Endothelial cell of umbilical vein (primary cell): ENCODE results near the gene SMAD9. TPM values are rescaled to one million over a fixed set of nuclear protein-coding genes. Genes with fewer than 3 reads are reported as not detected.

Experiments
- BruUV-seq: library from RNA; stranded (reverse); fragments of 400-500 nt; replicated peaks from 2 replicates; lab custom pipeline; 2021; lab: Mats Ljungman, UMichigan
- CTCF ChIA-PET: fragments of 300-600, 350-600 bp; sonication (Branson Sonifier 250); formaldehyde crosslinking; loops from one replicate; lab custom pipeline; 2021; ENCODE audit warnings: antibody characterized with exemption, inconsistent platforms; lab: Charles Lee
- POLR2A ChIA-PET: fragments of 300-600, 350-600 bp; sonication (Branson Sonifier 250); formaldehyde crosslinking; loops from one replicate; lab custom pipeline; 2021; ENCODE audit warnings: antibody characterized with exemption, inconsistent platforms; lab: Charles Lee
- DNase-seq: peaks from one replicate; pipeline ENCODE4 v3.0.0-alpha.2; 2011; ENCODE audit warnings: low read depth, low spot score
- FAIRE-seq: peaks from 2 replicates; lab custom pipeline; 2011; peaks lifted over from hg19 to GRCh38; lab: Jason Lieb, UNC
- H2AFZ ChIP-seq: 2 replicates; pipeline ENCODE4 v1.6.0; 2012; ENCODE audit warnings: low read depth, low read length, control low read depth, inconsistent platforms
- H3K27ac ChIP-seq: 2 replicates; pipeline ENCODE4 v1.5.1; 2011; ENCODE audit warnings: low read depth, mild to moderate bottlenecking, control low read depth, low read length, moderate library complexity; ENCODE audit not compliant: insufficient read depth
- H3K27me3 ChIP-seq, 2 experiments: 2 replicates each; pipeline versions ENCODE4 v1.6.0 to v1.6.1; 2011; ENCODE audit warnings: low read length in 2 of 2, mixed read lengths in 1 of 2; ENCODE audit not compliant: control insufficient read depth in 2 of 2, insufficient read depth in 2 of 2
- H3K36me3 ChIP-seq, 2 experiments: 2 replicates in 1 of 2; 3 replicates in 1 of 2; pipeline ENCODE4 v1.5.1; 2011; ENCODE audit warnings: low read length in 2 of 2, mild to moderate bottlenecking in 1 of 2, moderate library complexity in 1 of 2; ENCODE audit not compliant: control insufficient read depth in 2 of 2, insufficient read depth in 2 of 2; ENCODE audit errors: extremely low read depth in 1 of 2
- H3K4me1 ChIP-seq: 3 replicates; pipeline ENCODE4 v1.5.1; 2011; ENCODE audit warnings: mild to moderate bottlenecking, low read length; ENCODE audit not compliant: control insufficient read depth, insufficient read depth; ENCODE audit errors: extremely low read depth
- H3K4me2 ChIP-seq: 2 replicates; pipeline ENCODE4 v1.6.1; 2011; ENCODE audit warnings: low read length, control low read depth, mixed read lengths; ENCODE audit not compliant: insufficient read depth
- H3K4me3 ChIP-seq, 3 experiments: fragments of 200-600 bp in 1 of 3; sonication (generic), shearing (Covaris generic) in 1 of 3; replicated peaks in 1 of 3; 2 replicates each; pipeline ENCODE4 v1.5.1; 2011 to 2016; ENCODE audit warnings: control low read depth in 3 of 3, low read length in 3 of 3, mild to moderate bottlenecking in 2 of 3, inconsistent platforms in 1 of 3, low read depth in 1 of 3, moderate library complexity in 1 of 3; ENCODE audit not compliant: insufficient read depth in 1 of 3
- H3K79me2 ChIP-seq: 2 replicates; pipeline ENCODE4 v1.6.0; 2012; ENCODE audit warnings: low read length, inconsistent platforms; ENCODE audit not compliant: control insufficient read depth, insufficient read depth
- H3K9ac ChIP-seq: replicated peaks from 2 replicates; pipeline ENCODE3; 2011; ENCODE audit warnings: low read length, control low read depth; ENCODE audit not compliant: insufficient read depth; ENCODE audit errors: extremely low read depth
- H3K9me1 ChIP-seq: replicated peaks from 3 replicates; pipeline ENCODE4 v1.6.0; 2011; ENCODE audit warnings: mild to moderate bottlenecking, low read length; ENCODE audit not compliant: control insufficient read depth, insufficient read depth; ENCODE audit errors: extremely low read depth
- H3K9me3 ChIP-seq: replicated peaks from 2 replicates; pipeline ENCODE4 v1.5.1; 2012; ENCODE audit warnings: low read length, inconsistent platforms; ENCODE audit not compliant: control insufficient read depth, insufficient read depth
- H4K20me1 ChIP-seq: replicated peaks from 2 replicates; pipeline ENCODE3; 2011; ENCODE audit warnings: mild to moderate bottlenecking, low read length; ENCODE audit not compliant: control insufficient read depth, insufficient read depth; ENCODE audit errors: extremely low read depth
- EZH2 ChIP-seq: IDR thresholded peaks from 2 replicates; pipeline ENCODE4 v1.6.1; 2012; ENCODE audit warnings: borderline replicate concordance, low read depth, mild to moderate bottlenecking, moderate library complexity, low read length, inconsistent platforms; ENCODE audit not compliant: severe bottlenecking
- FOS ChIP-seq: IDR thresholded peaks from 2 replicates; pipeline ENCODE4 v1.6.1; 2011; ENCODE audit warnings: mild to moderate bottlenecking, low read length, moderate library complexity, borderline replicate concordance; ENCODE audit not compliant: insufficient read depth
- GATA2 ChIP-seq: IDR thresholded peaks from 2 replicates; pipeline ENCODE4 v1.7.0; 2011; ENCODE audit warnings: low read depth, mild to moderate bottlenecking, moderate library complexity, mixed read lengths, low read length; ENCODE audit not compliant: insufficient read length, insufficient read depth
- JUN ChIP-seq: IDR thresholded peaks from 2 replicates; pipeline ENCODE4 v1.6.1; 2011; ENCODE audit warnings: borderline replicate concordance, low read depth; ENCODE audit not compliant: insufficient read length, insufficient read depth
- MYC ChIP-seq: IDR thresholded peaks from one replicate; pipeline ENCODE4 v1.6.1; 2011; ENCODE audit warnings: mild to moderate bottlenecking, low read depth, low read length
- POLR2A ChIP-seq: IDR thresholded peaks from 2 replicates; pipeline ENCODE4 v1.6.1; 2012; ENCODE audit warnings: low read depth, mild to moderate bottlenecking, control low read depth, low read length
- POLR2AphosphoS5 ChIP-seq: IDR thresholded peaks from 2 replicates; pipeline ENCODE4 v1.6.1; 2012; ENCODE audit warnings: low read depth, mild to moderate bottlenecking, control low read depth, low read length, moderate library complexity; ENCODE audit not compliant: insufficient read depth
- dilution Hi-C: fragments of 300-500 bp; cut with MboI; formaldehyde crosslinking; loops from one replicate; pipeline ENCODE4 v1.15.0; 2019; ENCODE audit warnings: low sequenced_read_pairs; ENCODE audit not compliant: extremely low pct_ligation_motif_present
- intact Hi-C: fragments of 100-400 bp; cut with micrococcal nuclease; formaldehyde crosslinking; loops from one replicate; pipeline ENCODE4 v1.10.0; 2022
- polyA plus RNA-seq, 4 experiments: library from polyadenylated mRNA; depleted of rRNA in 3 of 4; stranded (reverse) in 3 of 4; unstranded in 1 of 4; fragments of >200 nt; gene quantifications; 2 replicates each; pipeline versions ENCODE4 v1.2.1 to v1.2.3, GENCODE V29; 2011 to 2012; ENCODE audit warnings: missing spikeins in 1 of 4
- total RNA-seq: library from RNA; stranded (reverse); gene quantifications from 2 replicates; pipeline ENCODE4 v1.2.3, GENCODE V29; 2021
- TF ChIP-seq, protein P1 (sequence below): IDR thresholded peaks from 2 replicates; pipeline ENCODE4 v1.6.1; 2011; ENCODE audit not compliant: insufficient read depth, insufficient read length
- TF ChIP-seq, protein P2 (sequence below), 2 donors: IDR thresholded peaks; 1 replicate in 1 of 2; 2 replicates in 1 of 2; pipeline ENCODE4 v1.5.1; 2011; ENCODE audit warnings: low read length in 2 of 2, mild to moderate bottlenecking in 2 of 2, moderate library complexity in 2 of 2, control low read depth in 1 of 2, inconsistent platforms in 1 of 2, low read depth in 1 of 2; ENCODE audit not compliant: insufficient read depth in 1 of 2; ENCODE audit errors: extremely low read depth in 1 of 2

SMAD9 gene
- total and polyA plus RNA-seq, 2 donors (not counting 3 experiments of a cell fraction or from before 2014, with no cell fraction given): 2.2 to 4.2 TPM

- FAIRE-seq: no peak
- Histone ChIP-seq H3K4me2 (no peak overlapping the region), H3K9me1 (no peaks in the 10 kb centered on the region), H3K27me3 (no peaks in the 10 kb centered on the region), H3K27ac (no peak overlapping the region), H4K20me1 (no peaks in the 10 kb centered on the region), H3K9me3 (no peaks in the 10 kb centered on the region), H3K4me1 (peaks cover 17% of the 10 kb centered on the region), H3K9ac (no peak overlapping the region), H3K4me3 (no peak overlapping the region), H3K79me2 (peaks cover 15% of the 10 kb centered on the region), H3K36me3 (no peaks in the 10 kb centered on the region), H2AFZ (no peak overlapping the region)
- dilution Hi-C loops: no loop called here
- no TSS peak for BruUV-seq
- intact Hi-C loops: no loop called here
- ChIA-PET POLR2A (no interaction called here), CTCF (no interaction called here)
- DNase-seq: no peak
- TF ChIP-seq GATA2 (no peak), MYC (no peak), POLR2A (no peak), FOS (no peak), POLR2AphosphoS5 (no peak), EZH2 (no peak), JUN (no peak)
- TF ChIP-seq, protein P1, sequence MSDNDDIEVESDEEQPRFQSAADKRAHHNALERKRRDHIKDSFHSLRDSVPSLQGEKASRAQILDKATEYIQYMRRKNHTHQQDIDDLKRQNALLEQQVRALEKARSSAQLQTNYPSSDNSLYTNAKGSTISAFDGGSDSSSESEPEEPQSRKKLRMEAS: no peak
- TF ChIP-seq, protein P2, sequence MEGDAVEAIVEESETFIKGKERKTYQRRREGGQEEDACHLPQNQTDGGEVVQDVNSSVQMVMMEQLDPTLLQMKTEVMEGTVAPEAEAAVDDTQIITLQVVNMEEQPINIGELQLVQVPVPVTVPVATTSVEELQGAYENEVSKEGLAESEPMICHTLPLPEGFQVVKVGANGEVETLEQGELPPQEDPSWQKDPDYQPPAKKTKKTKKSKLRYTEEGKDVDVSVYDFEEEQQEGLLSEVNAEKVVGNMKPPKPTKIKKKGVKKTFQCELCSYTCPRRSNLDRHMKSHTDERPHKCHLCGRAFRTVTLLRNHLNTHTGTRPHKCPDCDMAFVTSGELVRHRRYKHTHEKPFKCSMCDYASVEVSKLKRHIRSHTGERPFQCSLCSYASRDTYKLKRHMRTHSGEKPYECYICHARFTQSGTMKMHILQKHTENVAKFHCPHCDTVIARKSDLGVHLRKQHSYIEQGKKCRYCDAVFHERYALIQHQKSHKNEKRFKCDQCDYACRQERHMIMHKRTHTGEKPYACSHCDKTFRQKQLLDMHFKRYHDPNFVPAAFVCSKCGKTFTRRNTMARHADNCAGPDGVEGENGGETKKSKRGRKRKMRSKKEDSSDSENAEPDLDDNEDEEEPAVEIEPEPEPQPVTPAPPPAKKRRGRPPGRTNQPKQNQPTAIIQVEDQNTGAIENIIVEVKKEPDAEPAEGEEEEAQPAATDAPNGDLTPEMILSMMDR (IDR thresholded peaks at IDR 0.05; ENCODE audit: extremely low read depth in 1 of 2, insufficient read depth in 1 of 2, low read depth in 1 of 2, low read length in 2 of 2): no peak
Observed at GRCh38 chr13:36914648-36915047, 5.4 kb downstream of the SMAD9 start.
